Hindlimb muscle (tissue), 1 donor: Measurements from ENCODE around the gene GLRX. TPM values are rescaled to one million over a fixed set of nuclear protein-coding genes. Genes with fewer than 3 reads are reported as not detected.
"Not testable (repeated sequence)": the region's sequence is repeated elsewhere in the genome, so short reads cannot be mapped to it uniquely, and the experiment has no call there.

Experiments
- DNase-seq: peaks from one replicate; pipeline ENCODE4 v3.0.0-alpha.2; 2013
- polyA plus RNA-seq: library from polyadenylated mRNA; unstranded; fragments of 120-200 nt; gene quantifications from one replicate; pipeline ENCODE4 v1.2.1, GENCODE V29; 2013; ENCODE audit not compliant: insufficient read length

GLRX gene
- polyA plus RNA-seq, 1 donor: 11.3 TPM

DNA sequence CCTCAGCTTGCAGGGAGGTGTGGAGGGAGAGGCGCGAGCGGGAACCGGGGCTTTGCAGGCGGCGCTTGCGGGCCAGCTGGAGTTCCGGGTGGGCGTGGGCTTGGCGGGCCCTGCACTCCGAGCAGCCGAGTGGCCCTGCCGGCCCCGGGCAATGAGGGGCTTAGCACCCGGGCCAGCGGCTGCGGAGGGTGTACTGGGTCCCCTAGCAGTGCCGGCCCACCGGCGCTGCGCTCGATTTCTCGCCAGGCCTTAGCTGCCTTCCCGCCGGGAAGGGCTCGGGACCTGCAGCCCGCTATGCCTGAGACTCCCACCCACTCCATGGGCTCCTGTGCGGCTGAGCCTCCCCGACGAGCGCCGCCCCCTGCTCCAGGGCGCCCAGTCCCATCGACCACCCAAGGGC is 28.6 kb upstream of the GLRX start:
- not testable (repeated sequence) for DNase-seq

DNA sequence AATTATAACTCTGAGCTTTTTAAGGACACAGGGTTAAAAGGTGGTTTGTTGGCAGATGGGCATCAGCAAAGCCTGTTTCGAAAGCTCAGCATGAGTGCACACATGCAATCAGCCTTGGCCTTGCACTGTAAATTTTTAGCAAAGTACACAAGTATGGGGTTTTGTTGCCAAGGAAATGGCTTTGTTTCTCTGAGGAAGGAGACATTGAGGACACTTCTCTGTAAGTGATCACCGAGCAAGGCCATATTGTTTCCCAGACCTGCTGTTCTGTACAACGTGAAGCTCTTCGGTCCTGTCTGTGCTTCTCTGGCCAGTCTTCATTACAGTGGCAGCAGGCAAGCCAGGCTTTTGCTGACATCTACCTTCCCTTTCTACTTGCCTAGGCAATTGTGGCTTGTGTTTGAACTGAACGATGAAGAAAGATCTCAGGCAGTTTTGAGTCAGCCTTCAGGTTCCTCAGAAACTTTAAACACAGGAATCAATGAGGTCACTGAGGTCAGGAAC is 27.9 kb upstream of the GLRX start:
- no peak for DNase-seq

DNA sequence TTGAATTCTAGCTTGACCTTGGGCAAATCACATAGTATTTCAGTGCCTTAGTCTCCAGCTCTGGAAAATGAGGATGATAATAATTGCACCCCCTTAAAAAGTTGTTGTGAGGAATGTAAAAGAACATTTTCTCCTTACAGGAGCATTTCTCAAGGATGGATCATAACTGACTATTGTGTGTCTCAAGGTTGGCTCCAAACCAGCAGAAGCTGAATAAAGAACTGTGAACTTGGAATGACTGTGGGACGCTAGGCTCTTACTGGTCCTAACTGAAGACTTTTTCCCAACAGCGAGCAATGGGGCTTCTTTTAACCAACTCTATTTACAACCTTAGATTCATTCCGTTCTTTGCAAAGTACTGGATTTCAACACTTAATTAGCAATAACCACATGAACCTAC is 26.2 kb upstream of the GLRX start:
- DNase-seq: no peak

DNA sequence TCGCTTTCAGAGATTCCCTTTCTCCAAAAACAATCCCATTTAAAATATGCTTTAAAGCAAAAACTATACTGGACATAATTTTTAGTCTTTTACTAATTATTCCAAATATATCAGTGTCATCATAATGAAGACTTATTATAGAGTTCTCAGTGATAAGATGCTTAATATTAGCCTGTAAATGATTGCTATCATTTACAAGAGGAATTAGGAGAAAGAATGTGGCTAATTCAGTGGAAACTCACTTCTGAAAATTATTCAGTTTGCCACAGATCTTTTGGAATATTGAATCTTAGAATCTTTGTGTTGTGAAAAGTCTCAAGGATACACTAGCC is 24.7 kb upstream of the GLRX start:
- DNase-seq: no peak

DNA sequence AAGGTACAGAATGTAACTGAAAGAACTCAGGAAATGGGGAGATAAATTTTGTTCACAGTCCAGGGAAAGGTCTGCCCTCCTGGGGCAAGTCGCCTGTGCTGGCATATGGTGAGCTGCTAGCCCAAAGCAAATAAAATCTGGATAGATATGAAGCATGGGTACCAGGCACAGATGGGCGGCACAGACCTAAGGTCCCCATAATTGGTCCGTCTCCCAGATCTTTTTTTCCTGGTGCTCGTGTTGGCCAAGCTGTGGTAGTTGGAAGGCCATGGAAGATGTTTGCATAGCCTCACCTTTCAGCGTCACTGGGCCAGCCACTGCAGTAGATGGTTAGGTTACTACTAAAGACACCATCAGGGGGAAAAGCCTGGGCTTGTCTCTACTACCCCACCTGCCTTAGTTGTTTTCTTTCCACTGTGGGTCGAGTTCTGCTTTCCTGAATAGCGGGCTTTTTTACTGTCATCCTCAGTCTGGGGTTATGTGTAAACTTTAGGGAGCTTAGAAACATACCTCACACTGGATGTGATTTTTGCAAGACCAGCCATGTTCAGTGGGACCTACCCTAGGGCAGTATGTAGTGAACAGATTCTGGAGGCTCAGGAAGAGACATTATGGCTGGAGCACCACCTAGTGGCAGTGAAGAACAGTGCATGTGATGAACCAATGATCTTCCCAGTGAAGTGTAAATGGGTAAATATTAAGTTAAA is 24.2 kb upstream of the GLRX start:
- DNase-seq: no peak

DNA sequence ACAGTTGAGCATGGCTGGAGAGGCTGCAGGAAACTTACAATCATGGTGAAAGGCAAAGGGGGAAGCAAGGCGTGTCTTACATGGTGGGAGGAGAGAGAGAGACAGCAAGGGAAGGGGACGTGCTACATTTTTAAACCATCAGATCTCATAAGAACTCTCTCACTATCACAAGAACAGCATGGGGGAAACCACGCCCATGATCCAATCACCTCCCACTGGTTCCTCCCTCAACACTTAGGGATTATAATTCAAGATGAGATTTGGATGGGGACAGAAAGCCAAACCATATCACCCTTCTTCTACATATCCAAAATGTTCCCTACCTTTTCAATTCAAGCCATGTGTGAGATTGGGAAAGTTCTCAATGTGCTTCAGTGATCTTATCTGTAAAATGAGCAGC is 22.9 kb upstream of the GLRX start:
- DNase-seq: no peak

DNA sequence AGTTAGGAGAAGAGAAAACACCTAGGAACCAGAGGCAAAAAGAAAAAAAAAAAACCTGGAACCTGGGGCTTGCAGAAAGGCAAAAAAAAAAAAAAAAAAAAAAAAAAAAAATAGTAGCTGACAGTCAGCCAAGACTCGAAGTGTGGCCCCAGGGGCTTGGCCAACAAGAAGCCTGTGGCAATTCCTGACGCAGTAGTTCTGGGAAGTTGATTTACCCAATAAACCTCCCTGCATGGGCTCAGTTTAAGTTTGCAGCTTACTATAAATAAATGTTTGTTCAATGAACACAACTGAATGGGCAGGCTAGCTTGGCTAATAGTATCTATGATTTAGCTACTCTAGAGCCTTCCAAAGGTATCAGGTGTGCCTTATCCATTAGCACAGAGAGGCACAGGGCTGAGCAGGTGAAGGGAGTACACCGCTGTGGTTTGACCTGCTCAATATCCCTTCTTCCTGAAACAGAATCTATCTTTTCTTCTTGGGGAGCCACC is 21.3 kb upstream of the GLRX start:
- DNase-seq: no peak

DNA sequence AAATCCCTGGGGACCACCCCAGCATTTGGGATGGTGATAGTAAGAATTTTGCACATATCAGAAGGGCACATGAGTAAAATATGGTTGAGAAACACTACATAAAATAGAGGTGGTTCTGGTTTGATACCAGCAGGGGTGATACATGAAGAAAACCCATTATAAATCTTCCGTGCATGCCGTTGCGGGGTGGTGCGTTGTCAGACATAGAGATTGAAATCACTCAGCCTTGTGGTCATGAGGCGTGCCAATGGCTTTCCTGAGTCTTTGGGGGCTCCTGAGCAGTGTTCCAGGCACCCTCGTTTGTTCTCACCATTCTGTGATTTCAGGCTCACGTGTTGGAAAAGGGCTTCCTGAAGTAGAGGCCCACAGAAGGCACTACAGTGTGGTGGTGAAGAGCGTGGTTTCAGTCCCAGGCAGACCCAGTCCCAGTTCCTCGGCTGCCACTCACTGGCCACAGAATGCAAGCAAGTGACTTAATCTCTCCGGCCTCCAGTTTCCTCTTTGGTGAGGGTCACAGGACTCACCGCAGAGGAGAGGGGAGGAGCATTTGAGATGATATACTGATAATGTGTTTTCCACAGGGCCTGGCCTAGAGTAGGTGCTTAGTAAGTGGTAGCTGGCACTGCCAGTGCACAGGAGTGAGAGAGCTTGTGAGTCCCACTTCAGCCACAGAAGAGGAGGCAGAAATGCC is 20.5 kb upstream of the GLRX start:
- DNase-seq: no peak

DNA sequence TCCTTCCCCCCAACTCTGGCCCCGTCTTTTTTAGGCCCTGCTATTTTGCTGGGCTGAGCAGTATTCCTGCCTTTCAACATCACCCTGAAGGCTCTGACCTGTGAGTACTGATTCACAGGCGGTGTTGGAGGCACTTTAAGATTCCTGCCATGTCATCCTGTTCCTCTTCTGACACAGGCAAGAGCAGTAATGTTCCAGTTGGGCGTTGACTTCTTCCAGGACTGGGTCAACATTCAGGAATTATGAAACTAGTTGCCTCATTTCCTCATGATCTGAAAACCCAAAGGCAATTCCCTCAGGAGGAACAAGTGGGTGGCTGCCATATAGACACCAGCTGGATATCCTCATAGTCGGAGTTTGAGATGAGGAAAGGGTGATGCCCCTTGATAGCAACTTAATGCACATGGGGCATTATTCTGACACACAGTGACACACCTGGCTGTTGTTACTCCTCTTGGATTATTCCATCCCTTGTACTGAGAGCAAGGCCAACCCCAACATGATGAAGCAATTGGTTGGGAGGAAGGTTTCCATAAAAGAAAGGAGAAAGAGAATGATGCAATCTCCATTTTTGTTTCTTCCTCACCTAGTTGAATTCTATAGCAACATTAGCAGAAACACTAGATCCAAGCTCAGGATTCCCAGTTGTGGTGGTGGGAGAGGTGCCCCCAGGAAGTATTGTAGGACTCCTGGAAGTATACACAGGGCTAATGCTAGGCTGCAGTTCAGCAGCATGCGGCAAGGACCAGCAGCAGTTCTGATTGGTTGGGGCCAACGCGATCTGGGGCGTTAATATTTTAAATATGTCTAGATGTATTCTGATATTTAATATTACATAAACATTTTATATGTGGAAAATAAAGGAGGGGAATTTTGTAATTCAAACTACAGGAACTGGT is 19.6 kb upstream of the GLRX start:
- DNase-seq: no peak

DNA sequence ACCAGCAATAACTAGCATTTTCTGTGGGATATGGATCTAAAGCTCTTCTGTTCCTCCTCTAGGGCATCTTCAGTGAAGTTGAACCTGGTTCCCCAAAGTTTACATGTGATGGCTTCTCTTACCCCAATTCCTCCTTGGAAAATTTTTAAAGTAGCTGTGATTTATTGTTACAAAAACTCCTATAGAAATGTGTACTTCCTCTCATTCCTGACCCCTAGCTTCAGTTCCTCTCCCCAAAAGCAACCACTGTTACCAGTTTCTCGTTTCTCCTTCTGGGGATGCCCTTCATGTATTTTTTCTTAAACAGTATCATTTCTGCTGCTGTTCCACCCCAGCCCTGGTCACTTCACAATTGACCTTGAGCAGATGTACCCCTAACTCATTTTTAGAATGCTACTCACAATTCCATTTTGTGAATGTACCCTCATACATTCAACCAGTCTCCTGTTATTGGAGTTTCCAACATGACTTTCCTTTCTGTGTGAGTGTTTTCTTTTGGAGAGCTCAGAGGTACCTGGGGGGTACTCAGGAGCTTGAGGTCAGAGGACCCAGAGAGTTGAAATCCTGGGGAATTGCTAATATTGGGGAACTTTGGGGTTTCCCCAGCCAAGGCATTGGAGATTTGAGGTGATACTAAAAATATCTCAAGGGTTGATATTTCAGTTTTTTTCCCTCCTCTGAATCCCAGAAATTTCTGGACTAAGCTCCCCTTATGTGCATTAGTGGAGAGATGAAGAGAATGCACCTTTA is 18.6 kb upstream of the GLRX start:
- DNase-seq: no peak

DNA sequence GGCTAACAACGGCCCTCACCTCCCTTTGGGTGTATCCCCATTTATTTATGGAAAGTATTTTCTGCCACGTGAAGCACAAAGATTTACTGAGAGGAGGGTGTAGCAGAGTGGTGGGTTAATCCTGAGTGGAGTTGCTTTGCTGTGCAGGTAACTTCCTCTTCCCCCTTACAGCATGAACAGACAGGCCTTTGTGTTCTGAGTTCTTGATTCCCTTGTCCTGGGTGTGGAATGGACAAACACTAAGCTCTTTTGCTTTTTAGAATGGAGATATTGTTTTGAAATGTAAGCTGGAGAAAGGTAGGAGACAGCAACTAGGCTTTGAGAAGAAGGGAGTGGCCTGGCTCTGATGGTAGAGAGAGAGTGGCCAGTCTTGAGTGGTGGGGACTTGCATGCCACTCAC is 17.1 kb upstream of the GLRX start:
- DNase-seq: no peak

DNA sequence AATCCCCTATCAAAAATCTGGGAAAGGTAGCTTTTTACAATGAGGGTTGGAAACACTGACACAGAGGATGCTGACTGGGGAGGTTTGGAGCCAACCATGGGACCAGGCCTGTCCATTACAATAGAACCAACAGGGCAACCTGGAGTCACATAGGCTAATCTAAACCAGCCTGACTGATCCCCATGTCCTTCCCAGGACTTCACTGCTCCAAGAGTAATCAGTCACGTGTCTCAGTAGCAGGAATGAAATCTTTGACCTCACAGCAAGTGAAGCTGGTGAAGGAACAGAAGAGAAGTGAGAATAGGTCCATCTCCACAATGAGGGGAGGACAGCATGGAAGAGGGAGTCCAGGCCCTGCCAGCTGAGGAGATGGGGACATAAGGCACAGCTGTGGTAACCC is 16.0 kb upstream of the GLRX start:
- DNase-seq: no peak

DNA sequence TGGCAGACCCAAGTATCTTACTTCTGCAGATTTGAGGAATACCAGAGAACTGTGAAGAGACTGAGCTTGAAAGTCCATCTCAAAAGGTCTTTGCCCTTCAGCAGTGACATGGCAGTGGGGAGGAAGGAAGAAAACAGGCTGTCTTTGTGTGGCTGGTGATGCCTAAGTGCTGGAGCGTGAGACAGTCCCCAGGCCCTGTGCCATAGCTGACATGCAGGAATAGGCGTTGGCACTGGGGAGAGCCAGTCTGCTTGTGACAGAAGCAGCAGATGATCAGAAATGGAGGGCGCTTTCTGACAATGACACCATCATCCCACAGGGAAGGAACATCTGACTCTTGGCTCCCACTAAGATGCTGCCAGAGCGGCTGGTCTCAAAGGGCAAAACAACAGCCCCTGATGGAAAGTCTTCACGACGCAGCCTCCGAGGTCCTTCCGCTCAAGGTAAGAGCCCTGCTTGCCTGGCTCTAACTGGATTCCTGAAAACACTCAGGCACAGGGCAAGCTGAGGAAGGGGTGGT is 15.5 kb upstream of the GLRX start:
- no peak for DNase-seq

DNA sequence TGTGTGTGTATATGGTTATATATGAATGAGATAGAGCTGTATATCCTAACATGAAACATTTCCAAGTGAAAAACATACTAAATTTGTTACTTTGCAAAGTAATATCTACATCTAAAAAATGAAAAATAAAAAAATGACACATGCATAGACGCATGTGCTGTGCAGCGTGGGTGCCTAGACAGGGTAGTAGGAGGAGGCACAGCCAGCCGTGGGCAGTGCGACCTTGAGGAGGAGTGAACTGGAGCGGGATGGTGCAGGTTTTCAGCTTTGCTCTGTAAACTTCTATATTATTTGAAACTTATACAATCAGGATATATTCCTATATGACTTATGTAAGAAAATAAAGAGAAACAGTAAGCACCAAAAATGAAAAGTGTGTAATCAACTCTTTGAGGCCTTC is 15.0 kb upstream of the GLRX start:
- no peak for DNase-seq

DNA sequence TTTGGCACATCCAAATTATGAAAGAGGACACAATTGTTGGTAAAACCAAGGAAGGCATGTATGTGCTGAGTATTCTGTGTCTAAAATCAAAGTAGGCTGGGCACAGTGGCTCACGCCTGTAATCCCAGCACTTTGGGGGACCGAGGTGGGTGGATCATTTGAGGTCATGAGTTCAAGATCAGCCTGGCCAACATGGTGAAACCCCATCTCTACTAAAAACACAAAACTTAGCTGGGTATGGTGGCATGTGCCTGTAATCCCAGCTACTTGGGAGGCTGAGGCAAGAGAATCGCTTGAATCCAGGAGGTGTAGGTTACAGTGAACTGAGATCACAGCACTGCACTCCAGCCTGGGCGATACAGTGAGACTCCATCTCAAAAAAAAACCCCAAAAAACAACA is 14.4 kb upstream of the GLRX start:
- not testable (repeated sequence) for DNase-seq

DNA sequence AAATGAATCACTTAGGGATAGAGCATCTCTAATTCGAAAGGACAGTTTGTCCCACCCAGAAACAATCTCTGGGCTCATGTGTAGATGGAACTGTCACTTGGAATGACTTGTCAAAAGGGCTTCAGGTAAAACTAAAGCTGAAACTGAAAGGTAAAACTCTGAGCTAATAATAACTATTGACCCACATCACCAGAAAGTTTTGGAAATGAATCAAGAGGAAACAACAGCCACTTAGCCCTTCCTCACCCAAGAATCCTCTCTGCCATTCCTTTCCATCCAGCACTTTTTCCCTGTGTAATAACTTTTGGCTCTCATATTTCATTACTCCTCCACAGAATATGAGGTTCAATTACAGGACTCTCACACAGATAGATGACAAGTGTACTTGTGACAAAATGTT is 14.0 kb upstream of the GLRX start:
- no peak for DNase-seq

DNA sequence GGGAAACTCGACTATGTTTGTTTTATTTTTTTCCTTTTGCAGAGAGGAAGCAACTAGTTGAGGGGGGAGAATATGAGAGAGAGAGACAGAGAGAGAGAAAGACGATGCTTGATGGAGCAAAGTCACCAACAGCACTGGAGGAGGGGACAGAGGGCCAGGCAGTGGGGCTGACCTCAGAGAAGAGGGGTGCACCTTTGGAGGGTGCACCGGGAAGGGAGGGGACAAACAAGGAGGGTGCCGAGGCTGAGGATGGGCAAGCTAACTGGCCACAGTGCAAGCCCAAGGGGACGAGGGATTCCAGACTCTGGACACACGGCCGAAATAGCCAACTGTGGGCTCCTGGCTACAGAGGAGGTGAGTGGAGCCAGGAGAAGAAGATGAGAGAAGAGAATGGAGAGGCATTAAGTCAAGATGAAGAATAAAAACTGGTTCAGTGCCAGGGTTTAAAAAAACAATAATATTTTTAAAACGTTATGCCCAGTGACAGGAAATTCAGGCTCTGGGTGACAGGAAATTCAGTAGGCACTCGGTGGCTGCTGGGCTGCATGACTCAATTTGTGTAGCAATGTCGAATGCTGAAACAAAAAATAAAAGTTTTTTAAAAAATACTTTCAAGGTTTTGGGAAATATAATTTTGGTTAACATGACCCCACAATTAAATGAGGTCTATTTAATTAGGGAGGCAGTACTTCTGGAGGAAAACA is 13.3 kb upstream of the GLRX start:
- no peak for DNase-seq

DNA sequence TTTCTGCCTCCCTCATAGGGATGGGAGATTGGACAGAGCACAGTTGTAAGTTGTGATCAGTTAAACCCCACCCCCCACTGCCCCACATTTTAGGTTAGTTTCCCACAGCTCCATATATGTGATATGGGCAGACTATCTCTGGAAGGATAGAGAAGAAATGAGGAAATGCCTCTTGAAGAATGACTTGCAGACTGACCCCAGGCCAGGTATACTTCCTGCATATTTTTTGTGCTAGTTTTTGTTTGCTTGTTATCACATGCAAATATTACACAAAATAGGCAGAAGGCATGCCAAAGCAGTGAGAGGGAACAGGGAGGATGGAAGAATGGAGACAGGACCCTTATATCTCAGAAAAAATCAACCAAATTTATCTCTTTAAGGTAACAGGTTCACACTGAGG is 10.1 kb upstream of the GLRX start:
- no peak for DNase-seq

DNA sequence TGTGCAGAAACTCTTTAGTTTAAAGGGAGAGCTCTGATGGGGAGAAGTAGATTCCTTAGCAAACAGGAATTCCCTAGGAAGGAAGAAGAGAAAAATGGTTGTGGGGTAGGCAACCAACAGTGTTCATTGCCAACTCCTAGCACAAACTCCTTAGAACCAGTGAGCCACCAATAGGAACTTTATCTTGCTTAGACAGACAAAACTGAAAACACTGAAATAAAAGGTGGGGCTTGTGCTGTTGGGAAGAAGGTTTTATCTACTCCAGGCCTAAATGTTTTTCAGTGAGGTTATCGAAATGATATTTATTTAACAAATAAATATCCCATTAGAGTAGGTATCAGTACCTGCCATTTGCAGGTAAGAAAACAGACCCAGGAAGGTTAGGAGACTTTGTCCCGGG is 7.7 kb upstream of the GLRX start:
- DNase-seq: no peak

DNA sequence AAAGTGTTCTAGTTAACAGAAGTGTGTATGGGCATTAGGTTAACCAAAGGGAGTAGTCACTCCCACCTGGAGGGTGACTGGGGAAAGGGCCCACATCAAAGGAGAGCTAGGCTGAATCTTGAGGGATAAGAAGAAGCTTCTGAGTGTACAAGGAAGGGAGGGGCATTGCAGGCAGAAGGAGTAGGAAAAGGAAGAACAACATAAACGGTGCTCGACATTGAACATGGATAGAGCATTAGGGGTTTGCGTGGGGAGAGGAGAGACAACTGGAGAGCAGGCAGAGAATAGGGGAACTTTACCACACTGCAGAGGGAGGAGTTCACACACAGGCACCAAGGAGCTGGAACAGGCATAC is 5.3 kb upstream of the GLRX start:
- no peak for DNase-seq

DNA sequence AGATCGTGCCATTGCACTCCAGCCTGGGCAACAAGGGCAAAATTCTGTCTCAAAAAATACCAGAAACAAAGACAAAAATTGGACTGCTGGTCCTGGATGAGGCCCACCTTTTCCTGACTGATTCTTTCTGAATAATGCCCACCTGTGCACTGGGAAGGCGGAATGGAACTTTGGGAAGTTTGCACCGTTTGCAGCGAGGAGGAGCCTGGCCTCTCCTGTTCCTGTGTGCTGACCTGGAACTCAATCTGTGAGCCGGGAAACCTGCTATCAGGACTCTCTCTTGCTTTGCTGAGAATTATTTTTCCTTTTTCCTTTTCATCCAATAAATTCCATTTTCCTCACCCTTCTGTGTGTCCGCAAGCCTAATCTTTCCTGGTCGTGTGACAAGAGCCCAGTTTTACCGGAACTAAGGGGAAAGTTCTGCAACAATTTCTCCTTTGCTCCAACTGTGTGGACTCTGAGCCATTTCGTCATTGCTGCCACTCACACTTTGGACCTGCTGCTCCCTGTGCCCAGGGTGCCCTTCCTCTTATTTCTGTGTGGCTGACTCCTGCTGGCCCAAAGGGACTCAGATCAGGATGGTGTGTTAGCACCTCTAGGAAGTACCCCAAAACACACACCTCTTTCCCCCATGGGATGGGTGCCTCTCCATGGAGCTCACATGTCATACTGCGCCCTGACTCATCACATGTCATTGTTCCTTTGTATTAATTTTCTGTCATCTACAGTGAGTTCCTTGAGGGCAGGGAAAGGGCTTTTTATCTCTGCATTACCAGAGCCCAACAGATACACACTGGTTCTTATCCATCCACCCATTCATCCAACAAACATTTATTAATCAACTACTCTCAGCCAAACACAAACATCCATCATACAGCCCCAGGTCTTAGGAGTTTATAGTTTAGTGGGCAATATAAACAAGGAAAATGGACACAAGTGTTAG is 4.7 kb upstream of the GLRX start:
- no peak for DNase-seq
